HepG2 (cell line): ENCODE results near the gene NR0B1. TPM values are rescaled to one million over a fixed set of nuclear protein-coding genes. Genes with fewer than 3 reads are reported as not detected.
A peak's percentile ranks its signal among the peaks of the same experiment; 100 is the strongest.

ENCODE experiments used
- ATAC-seq: fragments of 200-7000 bp; cut with Tn5 transposase; 3 replicates; pipeline ENCODE4 v1.9.1; 2020; ENCODE audit warnings: mild to moderate bottlenecking, moderate library complexity
- BruUV-seq: library from RNA; stranded (reverse); fragments of 400-500 nt; replicated peaks from 2 replicates; lab custom pipeline; 2021; lab: Mats Ljungman, UMichigan
- CTCF ChIA-PET: fragments of 300-600 bp; formaldehyde crosslinking; extraction: SDS; loops from one replicate; lab custom pipeline; 2021; ENCODE audit warnings: low total read pairs, inconsistent platforms, low intra/inter-chr PET ratio; lab: Yijun Ruan, JAX
- POLR2A ChIA-PET: fragments of 350-600 bp; sonication (Branson Sonifier 250); formaldehyde crosslinking; loops from one replicate; lab custom pipeline; 2020; ENCODE audit warnings: antibody characterized with exemption, inconsistent platforms; lab: Yijun Ruan, JAX
- DNase-seq: peaks from one replicate; pipeline ENCODE4 v3.0.0-alpha.2; 2015; ENCODE audit warnings: low spot score
- FAIRE-seq: peaks from 3 replicates; lab custom pipeline; 2011; peaks lifted over from hg19 to GRCh38; lab: Jason Lieb, UNC
- H2AFZ ChIP-seq: one replicate; pipeline ENCODE4 v1.6.1; 2011; ENCODE audit warnings: low read length, inconsistent platforms
- H3K27ac ChIP-seq: fragments of 300-600 bp; 3 replicates; pipeline ENCODE4 v1.8.0; 2011; ENCODE audit warnings: mixed run types, mild to moderate bottlenecking, mixed read lengths, low read length, inconsistent platforms; ENCODE audit not compliant: insufficient read depth; ENCODE audit errors: extremely low read length
- H3K27me3 ChIP-seq, 2 experiments: fragments of 200-600 bp in 1 of 2; 2 replicates in 1 of 2; 3 replicates in 1 of 2; pipeline versions ENCODE4 v1.6.0 to v1.8.0; 2011; ENCODE audit warnings: low read length in 2 of 2, mild to moderate bottlenecking in 2 of 2, moderate library complexity in 2 of 2, inconsistent platforms in 1 of 2; ENCODE audit not compliant: insufficient read depth in 2 of 2, control insufficient read depth in 1 of 2
- H3K36me3 ChIP-seq, 2 experiments: fragments of 200-600 bp in 1 of 2; replicated peaks in 1 of 2; 2 replicates in 1 of 2; 3 replicates in 1 of 2; pipeline versions ENCODE4 v1.5.1 to v1.8.0; 2011; ENCODE audit warnings: low read length in 2 of 2, inconsistent platforms in 1 of 2; ENCODE audit not compliant: insufficient read depth in 2 of 2, control insufficient read depth in 1 of 2
- H3K4me1 ChIP-seq: 2 replicates; pipeline ENCODE4 v1.5.1; 2012; ENCODE audit warnings: low read length, inconsistent platforms; ENCODE audit not compliant: insufficient read depth
- H3K4me2 ChIP-seq: 2 replicates; pipeline ENCODE4 v1.6.0; 2011; ENCODE audit warnings: low read depth, low read length, inconsistent platforms
- H3K4me3 ChIP-seq, 3 experiments: fragments of 200-600 bp in 1 of 3; sonication (generic), shearing (Covaris generic) in 1 of 3; replicated peaks in 1 of 3; 2 replicates each; pipeline ENCODE4 v1.5.1; 2011 to 2016; ENCODE audit warnings: low read length in 3 of 3, inconsistent platforms in 2 of 3, low read depth in 2 of 3, mild to moderate bottlenecking in 2 of 3, control low read depth in 1 of 3, mixed read lengths in 1 of 3; ENCODE audit not compliant: insufficient read depth in 1 of 3
- H3K79me2 ChIP-seq: one replicate; pipeline ENCODE4 v1.6.1; 2011; ENCODE audit warnings: low read length, inconsistent platforms; ENCODE audit not compliant: insufficient read depth
- H3K9ac ChIP-seq: 2 replicates; pipeline ENCODE4 v1.6.0; 2011; ENCODE audit warnings: mild to moderate bottlenecking, low read depth, low read length, inconsistent platforms; ENCODE audit not compliant: insufficient read depth
- H3K9me3 ChIP-seq: 2 replicates; pipeline ENCODE4 v1.5.1; 2012; ENCODE audit warnings: mild to moderate bottlenecking, low read length
- H4K20me1 ChIP-seq: 2 replicates; pipeline ENCODE4 v1.6.0; 2011; ENCODE audit warnings: inconsistent platforms, mild to moderate bottlenecking, low read length, moderate library complexity; ENCODE audit not compliant: insufficient read depth
- CCAR2 ChIP-seq: fragments of 200-400 bp; formaldehyde crosslinking; optimal IDR thresholded peaks from 2 replicates; pipeline ENCODE3; 2018; ENCODE audit warnings: low read depth, mild to moderate bottlenecking, low read length, moderate library complexity
- CREB1 ChIP-seq, 2 experiments: fragments of 450-650 bp in 1 of 2; IDR thresholded peaks; 2 replicates each; pipeline ENCODE4 v1.6.1; 2016 to 2017; ENCODE audit warnings: control low read depth in 1 of 2, mild to moderate bottlenecking in 1 of 2, missing compliant biosample characterization in 1 of 2, missing genetic modification characterization in 1 of 2
- FLYWCH1 ChIP-seq: sonication (generic); formaldehyde crosslinking; IDR thresholded peaks from 2 replicates; pipeline ENCODE4 v1.8.1; 2023; ENCODE audit warnings: mild to moderate bottlenecking, missing genetic modification reagents
- FOSL2 ChIP-seq: sonication (generic); formaldehyde crosslinking; IDR thresholded peaks from 2 replicates; pipeline ENCODE4 v1.4.0; 2020; ENCODE audit warnings: missing genetic modification reagents
- MEIS1 ChIP-seq: sonication (generic); formaldehyde crosslinking; IDR thresholded peaks from 2 replicates; pipeline ENCODE4 v1.9.0; 2021; ENCODE audit warnings: mild to moderate bottlenecking, missing genetic modification reagents, moderate library complexity, borderline replicate concordance
- NFE2L2 ChIP-seq: fragments of 150-350 bp; IDR thresholded peaks from 2 replicates; pipeline ENCODE4 v1.6.1; 2014; ENCODE audit warnings: low read length
- NR2F2 ChIP-seq: IDR thresholded peaks from 2 replicates; pipeline ENCODE4 v1.6.1; 2012; ENCODE audit warnings: low read depth, inconsistent platforms, borderline replicate concordance
- PCBP1 ChIP-seq: fragments of 200-400 bp; formaldehyde crosslinking; IDR thresholded peaks from 2 replicates; pipeline ENCODE4 v1.6.1; 2017; ENCODE audit warnings: mild to moderate bottlenecking, low read depth, low read length, borderline replicate concordance
- PHF5A ChIP-seq: IDR thresholded peaks from one replicate; pipeline ENCODE4 v1.6.1; 2018; ENCODE audit warnings: low read depth, missing genetic modification reagents; ENCODE audit not compliant: unreplicated experiment
- PTBP1 ChIP-seq: fragments of 200-400 bp; formaldehyde crosslinking; IDR thresholded peaks from 2 replicates; pipeline ENCODE4 v1.6.1; 2018; ENCODE audit warnings: low read length, low read depth; ENCODE audit not compliant: poor library complexity, severe bottlenecking
- RARG ChIP-seq: sonication (generic); formaldehyde crosslinking; IDR thresholded peaks from 2 replicates; pipeline ENCODE4 v1.4.0; 2020; ENCODE audit warnings: low read depth, mild to moderate bottlenecking, missing genetic modification reagents
- SAP130 ChIP-seq: IDR thresholded peaks from 2 replicates; pipeline ENCODE4 v1.6.1; 2016; ENCODE audit warnings: low read depth
- SP140L ChIP-seq: sonication (generic); formaldehyde crosslinking; IDR thresholded peaks from 2 replicates; pipeline ENCODE4 v1.4.0; 2020; ENCODE audit warnings: missing genetic modification reagents, borderline replicate concordance
- ZNF34 ChIP-seq: sonication (generic); formaldehyde crosslinking; IDR thresholded peaks from 2 replicates; pipeline ENCODE4 v1.4.0; 2020; ENCODE audit warnings: mild to moderate bottlenecking, missing genetic modification reagents, borderline replicate concordance
- ZNF629 ChIP-seq: sonication (generic); formaldehyde crosslinking; conservative IDR thresholded peaks from 2 replicates; pipeline ENCODE4 v1.5.0; 2020; ENCODE audit warnings: missing genetic modification reagents
- ZNF713 ChIP-seq: sonication (generic); formaldehyde crosslinking; IDR thresholded peaks from 2 replicates; pipeline ENCODE4 v1.4.0; 2020; ENCODE audit warnings: mild to moderate bottlenecking, missing genetic modification reagents
- WGBS: methylation state at CpG from one replicate; pipeline ENCODE4 v1.1.6; 2017; ENCODE audit warnings: low lambda C conversion rate; 5-methylcytosine and 5-hydroxymethylcytosine counted together
- in situ Hi-C: cut with HindIII; loops from 2 replicates; pipeline ENCODE4 v1.10.0; 2017; ENCODE audit warnings: low pct_unique_long_range_greater_than_20kb; ENCODE audit not compliant: extremely low pct_ligation_motif_present
- intact Hi-C: fragments of 100-400 bp; cut with micrococcal nuclease; formaldehyde crosslinking; loops from one replicate; pipeline ENCODE4 v1.10.0; 2022; ENCODE audit not compliant: unreplicated experiment
- polyA plus RNA-seq, 8 experiments: library from polyadenylated mRNA; depleted of rRNA in 3 of 8; stranded (reverse) in 7 of 8; unstranded in 1 of 8; fragments of >200 nt; fragmentation: Illumina TruSeq in 4 of 8; extraction: Trizol in 4 of 8; gene quantifications; 2 replicates each; pipeline versions ENCODE4 v1.2.1 to v1.2.3, GENCODE V29; 2011 to 2016; ENCODE audit warnings: low read depth in 4 of 8, missing spikeins in 1 of 8, mixed read lengths in 1 of 8; ENCODE audit not compliant: insufficient read depth in 1 of 8
- total RNA-seq, 5 experiments: library from RNA; depleted of rRNA; stranded (reverse); fragments of >200 nt; fragmentation: Illumina TruSeq; extraction: Trizol; gene quantifications; 2 replicates each; pipeline ENCODE4 v1.2.3, GENCODE V29; 2016; ENCODE audit warnings: low read depth in 1 of 5
- TF ChIP-seq, protein P1 (sequence below): sonication (generic); formaldehyde crosslinking; IDR thresholded peaks from 2 replicates; pipeline ENCODE4 v1.4.0; 2020; ENCODE audit warnings: missing genetic modification reagents, borderline replicate concordance
- TF ChIP-seq, protein P2 (sequence below): sonication (generic); formaldehyde crosslinking; IDR thresholded peaks from 2 replicates; pipeline ENCODE4 v1.8.1; 2023; ENCODE audit warnings: mild to moderate bottlenecking, inconsistent platforms, moderate library complexity, missing genetic modification reagents, borderline replicate concordance
- TF ChIP-seq, protein P3 (sequence below): IDR thresholded peaks from 2 replicates; pipeline ENCODE4 v1.6.1; 2016; ENCODE audit warnings: mild to moderate bottlenecking
- TF ChIP-seq, protein P4 (sequence below): sonication (generic); formaldehyde crosslinking; IDR thresholded peaks from 2 replicates; pipeline ENCODE4 v1.5.0; 2020; ENCODE audit warnings: missing genetic modification reagents

The NR0B1 gene
- total and polyA plus RNA-seq, 2 of the 13 experiments (the other 11 are each of a cell fraction or from before 2014, with no cell fraction given): not detected

DNA sequence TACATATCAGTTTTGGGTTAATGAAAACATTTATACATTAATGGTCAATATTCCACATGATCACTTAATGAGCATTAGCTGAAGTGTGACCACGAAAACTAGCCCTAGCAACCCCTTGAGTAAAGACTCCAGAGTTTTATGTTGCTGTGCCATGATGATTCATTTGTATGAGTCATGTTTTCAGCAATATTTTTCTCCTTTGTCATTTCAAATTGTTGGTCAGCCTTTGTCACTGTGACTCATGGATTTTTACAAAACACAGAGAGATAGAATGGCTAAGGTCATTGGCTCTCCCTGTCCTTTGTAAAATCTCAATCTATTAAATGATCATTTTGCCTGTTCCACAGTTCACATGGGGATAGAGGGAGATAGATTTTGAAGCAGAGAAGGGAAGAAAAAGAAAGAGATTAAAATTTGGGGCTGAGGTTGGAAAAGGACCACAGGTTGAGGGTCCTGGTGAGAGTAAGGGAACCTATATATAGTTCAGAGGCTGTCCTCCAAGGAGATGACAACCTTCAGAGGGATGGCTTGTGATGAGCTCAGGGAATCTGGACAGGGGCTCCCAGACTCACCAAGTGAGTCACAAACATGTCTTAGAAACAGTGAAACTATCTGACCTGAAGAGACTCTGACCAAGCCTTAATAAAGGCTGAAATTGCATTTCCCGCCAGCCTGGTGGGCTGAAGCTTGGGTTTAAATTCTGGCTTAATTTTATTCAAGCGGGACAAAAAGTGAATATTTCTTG lies 25.6 kb downstream of the NR0B1 start:
- H3K36me3 ChIP-seq: no peaks in the 10 kb centered on the region
- H3K27ac ChIP-seq: no peak overlapping the region
- in situ Hi-C loops: no loop called here
- ChIA-PET CTCF (no interaction called here), POLR2A (no interaction called here)
- H2AFZ ChIP-seq: no peak overlapping the region
- 29% methylated on average over 3 of the region's 3 CpGs for whole genome bisulfite sequencing
- H4K20me1 ChIP-seq: no peaks in the 10 kb centered on the region
- H3K27me3 ChIP-seq: no peaks in the 10 kb centered on the region
- intact Hi-C loops: no loop called here
- FAIRE-seq (no peak), ATAC-seq (no peak), DNase-seq (peak; percentile 22)
- H3K9me3 ChIP-seq: no peaks in the 10 kb centered on the region
- H3K4me2 ChIP-seq: no peak overlapping the region
- H3K79me2 ChIP-seq: no peaks in the 10 kb centered on the region
- no TSS peak for BruUV-seq
- no peak overlapping the region for H3K9ac ChIP-seq
- H3K4me1 ChIP-seq: no peaks in the 10 kb centered on the region
- H3K4me3 ChIP-seq: no peak overlapping the region
- TF ChIP-seq FOSL2 (peak; percentile 84), SP140L (CRISPR knock-in tag) (no peak), RARG (CRISPR knock-in tag) (no peak), ZNF34 (CRISPR knock-in tag) (no peak), PHF5A (CRISPR knock-in tag) (no peak), CREB1 (IDR thresholded peaks at IDR 0.05) (peak; percentile 46), CREB1 (CRISPR knock-in tag; IDR thresholded peaks at IDR 0.05) (no peak), ZNF629 (CRISPR knock-in tag) (no peak), PTBP1 (no peak), PCBP1 (no peak), MEIS1 (CRISPR knock-in tag) (no peak), FLYWCH1 (CRISPR knock-in tag) (no peak), ZNF713 (no peak), NR2F2 (no peak), SAP130 (CRISPR knock-in tag) (no peak), CCAR2 (no peak), NFE2L2 (peak; percentile 75)
- TF ChIP-seq, protein P1, sequence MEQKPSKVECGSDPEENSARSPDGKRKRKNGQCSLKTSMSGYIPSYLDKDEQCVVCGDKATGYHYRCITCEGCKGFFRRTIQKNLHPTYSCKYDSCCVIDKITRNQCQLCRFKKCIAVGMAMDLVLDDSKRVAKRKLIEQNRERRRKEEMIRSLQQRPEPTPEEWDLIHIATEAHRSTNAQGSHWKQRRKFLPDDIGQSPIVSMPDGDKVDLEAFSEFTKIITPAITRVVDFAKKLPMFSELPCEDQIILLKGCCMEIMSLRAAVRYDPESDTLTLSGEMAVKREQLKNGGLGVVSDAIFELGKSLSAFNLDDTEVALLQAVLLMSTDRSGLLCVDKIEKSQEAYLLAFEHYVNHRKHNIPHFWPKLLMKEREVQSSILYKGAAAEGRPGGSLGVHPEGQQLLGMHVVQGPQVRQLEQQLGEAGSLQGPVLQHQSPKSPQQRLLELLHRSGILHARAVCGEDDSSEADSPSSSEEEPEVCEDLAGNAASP: no peak
- TF ChIP-seq, protein P2, sequence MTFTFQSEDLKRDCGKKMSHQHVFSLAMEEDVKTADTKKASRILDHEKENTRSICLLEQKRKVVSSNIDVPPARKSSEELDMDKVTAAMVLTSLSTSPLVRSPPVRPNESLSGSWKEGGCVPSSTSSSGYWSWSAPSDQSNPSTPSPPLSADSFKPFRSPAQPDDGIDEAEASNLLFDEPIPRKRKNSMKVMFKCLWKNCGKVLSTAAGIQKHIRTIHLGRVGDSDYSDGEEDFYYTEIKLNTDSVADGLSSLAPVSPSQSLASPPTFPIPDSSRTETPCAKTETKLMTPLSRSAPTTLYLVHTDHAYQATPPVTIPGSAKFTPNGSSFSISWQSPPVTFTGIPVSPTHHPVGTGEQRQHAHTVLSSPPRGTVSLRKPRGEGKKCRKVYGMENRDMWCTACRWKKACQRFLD (CRISPR knock-in tag): no peak
- TF ChIP-seq, protein P3, sequence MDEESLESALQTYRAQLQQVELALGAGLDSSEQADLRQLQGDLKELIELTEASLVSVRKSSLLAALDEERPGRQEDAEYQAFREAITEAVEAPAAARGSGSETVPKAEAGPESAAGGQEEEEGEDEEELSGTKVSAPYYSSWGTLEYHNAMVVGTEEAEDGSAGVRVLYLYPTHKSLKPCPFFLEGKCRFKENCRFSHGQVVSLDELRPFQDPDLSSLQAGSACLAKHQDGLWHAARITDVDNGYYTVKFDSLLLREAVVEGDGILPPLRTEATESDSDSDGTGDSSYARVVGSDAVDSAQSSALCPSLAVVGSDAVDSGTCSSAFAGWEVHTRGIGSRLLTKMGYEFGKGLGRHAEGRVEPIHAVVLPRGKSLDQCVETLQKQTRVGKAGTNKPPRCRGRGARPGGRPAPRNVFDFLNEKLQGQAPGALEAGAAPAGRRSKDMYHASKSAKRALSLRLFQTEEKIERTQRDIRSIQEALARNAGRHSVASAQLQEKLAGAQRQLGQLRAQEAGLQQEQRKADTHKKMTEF: no peak
- TF ChIP-seq, protein P4, sequence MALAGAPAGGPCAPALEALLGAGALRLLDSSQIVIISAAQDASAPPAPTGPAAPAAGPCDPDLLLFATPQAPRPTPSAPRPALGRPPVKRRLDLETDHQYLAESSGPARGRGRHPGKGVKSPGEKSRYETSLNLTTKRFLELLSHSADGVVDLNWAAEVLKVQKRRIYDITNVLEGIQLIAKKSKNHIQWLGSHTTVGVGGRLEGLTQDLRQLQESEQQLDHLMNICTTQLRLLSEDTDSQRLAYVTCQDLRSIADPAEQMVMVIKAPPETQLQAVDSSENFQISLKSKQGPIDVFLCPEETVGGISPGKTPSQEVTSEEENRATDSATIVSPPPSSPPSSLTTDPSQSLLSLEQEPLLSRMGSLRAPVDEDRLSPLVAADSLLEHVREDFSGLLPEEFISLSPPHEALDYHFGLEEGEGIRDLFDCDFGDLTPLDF: no peak
